AG04449 (cell line): ENCODE data around the gene MAPRE3.

Source experiments
- CTCF ChIA-PET: fragments of 350-600 bp; formaldehyde crosslinking; extraction: SDS; loops from one replicate; lab custom pipeline; 2021; ENCODE audit warnings: antibody characterized with exemption; lab: Yijun Ruan, JAX
- POLR2A ChIA-PET: fragments of 400-600, 350-600 bp; formaldehyde crosslinking; extraction: SDS; loops from one replicate; lab custom pipeline; 2020; ENCODE audit warnings: antibody characterized with exemption, inconsistent platforms; lab: Yijun Ruan, JAX
- DNase-seq: peaks from one replicate; pipeline ENCODE4 v3.0.0-alpha.2; 2010; ENCODE audit warnings: low read depth, low spot score
- H3K4me3 ChIP-seq: 2 replicates; pipeline ENCODE4 v1.5.1; 2011; ENCODE audit warnings: low read depth, mild to moderate bottlenecking, control low read depth, low read length
- CTCF ChIP-seq: IDR thresholded peaks from one replicate; pipeline ENCODE4 v1.5.1; 2011; ENCODE audit warnings: mild to moderate bottlenecking, moderate library complexity, low read length, control low read depth, inconsistent platforms; ENCODE audit not compliant: insufficient read depth; ENCODE audit errors: missing control alignments

Gene MAPRE3

GRCh38 chr2:26938399-26939118, 31.9 kb upstream of the MAPRE3 start:
- POLR2A ChIA-PET = no interaction called here
- no peak for DNase-seq
- no peak overlapping the region for H3K4me3 ChIP-seq
- CTCF ChIA-PET = interaction anchor here (2.6 to 14.4 kb wide), 3 partner anchors 12 to 91 kb away, joined by 10 to 309 read pairs (median 62); partner anchors contain the start of gene DPYSL5
- TF ChIP-seq CTCF = no peak

- POLR2A ChIA-PET = no interaction called here
- H3K4me3 ChIP-seq = no peak overlapping the region
- no peak for TF ChIP-seq CTCF
- CTCF ChIA-PET = interaction anchor here (1.0 to 14.4 kb wide), 5 partner anchors 13 to 130 kb away, joined by 3 to 309 read pairs (median 10); partner anchors contain the start of gene DPYSL5
- DNase-seq = no peak
Observed at GRCh38 chr2:26940001-26940400, 30.4 kb upstream of the MAPRE3 start.

- ChIA-PET CTCF (interaction anchor here (0.7 to 14.4 kb wide), 12 partner anchors 12 to 128 kb away, joined by 3 to 309 read pairs (median 6); partner anchors contain the start of genes DPYSL5 and MAPRE3), POLR2A (no interaction called here)
- no peak for TF ChIP-seq CTCF
- DNase-seq = no peak
- H3K4me3 ChIP-seq = no peak overlapping the region
Observed at GRCh38 chr2:26941486-26941885, 29.0 kb upstream of the MAPRE3 start.

GRCh38 chr2:26942543-26943295, 27.7 kb upstream of the MAPRE3 start:
- no peak for DNase-seq
- ChIA-PET CTCF (interaction anchor here (0.7 to 14.4 kb wide), 30 partner anchors 8 to 196 kb away, joined by 3 to 309 read pairs (median 4); partner anchors contain the start of genes DPYSL5 and MAPRE3), POLR2A (no interaction called here)
- no peak overlapping the region for H3K4me3 ChIP-seq
- peak; percentile 77 for TF ChIP-seq CTCF

GRCh38 chr2:26945991-26946750, 24.3 kb upstream of the MAPRE3 start:
- ChIA-PET POLR2A (no interaction called here), CTCF (interaction anchor here (1.6 to 14.4 kb wide), 2 partner anchors 98 to 100 kb away, joined by 6 to 309 read pairs; partner anchors contain the start of gene DPYSL5)
- no peak for TF ChIP-seq CTCF
- H3K4me3 ChIP-seq = no peak overlapping the region
- DNase-seq = no peak
